HEK293 (cell line): ENCODE data around the gene FDX1.

Source experiments
- CTCF ChIP-seq: fragments of 450-650 bp; formaldehyde crosslinking; IDR thresholded peaks from 2 replicates; pipeline ENCODE4 v1.5.1; 2016; ENCODE audit warnings: missing biosample characterization, missing genetic modification characterization
- TCF7L2 ChIP-seq: IDR thresholded peaks from 2 replicates; pipeline ENCODE4 v1.6.1; 2011; ENCODE audit warnings: low read depth, mild to moderate bottlenecking, inconsistent platforms, low read length, moderate library complexity, borderline replicate concordance
- ZBTB21 ChIP-seq: fragments of 450-650 bp; formaldehyde crosslinking; IDR thresholded peaks from 2 replicates; pipeline ENCODE4 v1.5.1; 2017; ENCODE audit warnings: missing biosample characterization, missing genetic modification characterization
- ZNF529 ChIP-seq: fragments of 450-650 bp; formaldehyde crosslinking; IDR thresholded peaks from 2 replicates; pipeline ENCODE4 v1.5.1; 2017; ENCODE audit warnings: missing genetic modification characterization, missing biosample characterization; ENCODE audit not compliant: insufficient replicate concordance
- ZNF530 ChIP-seq: fragments of 450-650 bp; formaldehyde crosslinking; IDR thresholded peaks from 2 replicates; pipeline ENCODE4 v1.5.1; 2016; ENCODE audit warnings: low read depth, missing biosample characterization, missing genetic modification characterization

- no peak for TF ChIP-seq ZNF529 (tag by site-specific recombination)
- no peak for TF ChIP-seq CTCF (tag by site-specific recombination)
- no peak for TF ChIP-seq TCF7L2
- TF ChIP-seq ZBTB21 (tag by site-specific recombination) = no peak
- no peak for TF ChIP-seq ZNF530 (tag by site-specific recombination)
These were observed 5.4 kb downstream of the FDX1 start for GRCh38 chr11:110434952-110435779.
